Hematopoietic multipotent progenitor cell treated with erythropoietin and hydrocortisone succinate and interleukin-3 and kit ligand, for 15 days (in vitro differentiated cells): ENCODE measurements around the gene C14orf180.

Source experiments
- DNase-seq: peaks from one replicate; pipeline ENCODE4 v3.0.0-alpha.2; 2015; ENCODE audit warnings: low spot score

Gene C14orf180

GRCh38 chr14:104579507-104579906, at the start of gene C14orf180:
Gene C14orf180, plus strand, starts transcription at chr14:104579764. Its CDS starts 6,667 bp downstream, at chr14:104586431.
- no peak for DNase-seq

GRCh38 chr14:104530646-104531045, 48.9 kb upstream of the C14orf180 start:
- no peak for DNase-seq

- no peak for DNase-seq
Measured at GRCh38 chr14:104531421-104532190, 48.0 kb upstream of the C14orf180 start.

- no peak for DNase-seq
Measured at GRCh38 chr14:104532191-104532555, 47.4 kb upstream of the C14orf180 start.

GRCh38 chr14:104534036-104534435, 45.5 kb upstream of the C14orf180 start:
- DNase-seq: no peak

- no peak for DNase-seq
Measured at GRCh38 chr14:104536942-104537612, 42.5 kb upstream of the C14orf180 start.

GRCh38 chr14:104537613-104537988, 42.0 kb upstream of the C14orf180 start:
- DNase-seq: no peak

GRCh38 chr14:104541905-104542465, 37.6 kb upstream of the C14orf180 start:
- DNase-seq: no peak

GRCh38 chr14:104542871-104543830, 36.4 kb upstream of the C14orf180 start:
- DNase-seq: no peak

- no peak for DNase-seq
Measured at GRCh38 chr14:104544362-104544961, 35.1 kb upstream of the C14orf180 start.

- no peak for DNase-seq
Measured at GRCh38 chr14:104545151-104545941, 34.2 kb upstream of the C14orf180 start.

- no peak for DNase-seq
Measured at GRCh38 chr14:104545942-104546501, 33.5 kb upstream of the C14orf180 start.

GRCh38 chr14:104546591-104547309, 32.8 kb upstream of the C14orf180 start:
- DNase-seq: no peak

GRCh38 chr14:104547310-104547997, 32.1 kb upstream of the C14orf180 start:
- DNase-seq: no peak

GRCh38 chr14:104547998-104548700, 31.4 kb upstream of the C14orf180 start:
- no peak for DNase-seq

- no peak for DNase-seq
Measured at GRCh38 chr14:104548802-104549535, 30.6 kb upstream of the C14orf180 start.

GRCh38 chr14:104549536-104550339, 29.8 kb upstream of the C14orf180 start:
- no peak for DNase-seq
